Effector memory CD4-positive, alpha-beta T cell (primary cell): Measurements from ENCODE around the gene CALM3.
A peak's percentile ranks its signal among the peaks of the same experiment; 100 is the strongest.

Experiments
- DNase-seq, 3 donors: peaks; one replicate each; pipeline ENCODE4 v3.0.0-alpha.2; 2020
- H3K27ac ChIP-seq: 2 replicates; pipeline ENCODE4 v1.7.0; 2013; ENCODE audit warnings: mild to moderate bottlenecking, low read length, moderate library complexity; ENCODE audit not compliant: insufficient read depth, poor library complexity, severe bottlenecking
- H3K27me3 ChIP-seq: replicated peaks from 2 replicates; pipeline ENCODE4 v1.7.0; 2013; ENCODE audit warnings: mild to moderate bottlenecking, low read length; ENCODE audit not compliant: insufficient read depth, control insufficient read depth, poor library complexity, severe bottlenecking
- H3K36me3 ChIP-seq: 2 replicates; pipeline ENCODE4 v1.7.0; 2013; ENCODE audit warnings: mild to moderate bottlenecking, low read length, moderate library complexity; ENCODE audit not compliant: control insufficient read depth, insufficient read depth
- H3K4me1 ChIP-seq: 2 replicates; pipeline ENCODE4 v1.7.0; 2013; ENCODE audit warnings: low read length, mild to moderate bottlenecking; ENCODE audit not compliant: control insufficient read depth, insufficient read depth, poor library complexity, severe bottlenecking
- H3K4me3 ChIP-seq: 2 replicates; pipeline ENCODE4 v1.7.0; 2013; ENCODE audit warnings: low read length, low read depth, mild to moderate bottlenecking; ENCODE audit not compliant: insufficient read depth, poor library complexity, severe bottlenecking
- H3K9me3 ChIP-seq: 2 replicates; pipeline ENCODE4 v1.7.0; 2013; ENCODE audit warnings: mild to moderate bottlenecking, low read length, moderate library complexity; ENCODE audit not compliant: control insufficient read depth

Gene CALM3

DNA sequence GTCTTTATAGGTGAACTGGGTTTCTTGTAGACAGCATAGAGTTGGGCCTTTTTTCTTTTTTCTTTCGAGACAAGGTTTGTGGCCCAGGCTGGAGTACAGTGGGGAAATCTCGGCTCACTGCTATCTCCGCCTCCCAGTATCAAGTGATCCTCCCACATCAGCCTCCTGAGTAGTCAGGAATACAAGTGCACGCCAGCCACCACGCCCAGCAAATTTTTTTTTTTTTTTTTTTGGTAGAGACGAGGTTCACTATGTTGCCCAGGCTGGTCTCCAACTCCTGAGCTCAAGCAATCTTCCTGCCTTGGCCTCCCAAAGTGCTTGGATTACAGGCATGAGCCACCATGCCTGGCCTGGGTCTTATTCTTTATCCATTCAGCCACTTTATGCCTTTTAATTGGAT is 5.1 kb upstream of the CALM3 start:
- Histone ChIP-seq H3K27ac (no peak overlapping the region), H3K9me3 (no peaks in the 10 kb centered on the region), H3K4me3 (no peak overlapping the region), H3K27me3 (no peaks in the 10 kb centered on the region), H3K36me3 (no peaks in the 10 kb centered on the region), H3K4me1 (no peaks in the 10 kb centered on the region)
- no peak for DNase-seq

DNA sequence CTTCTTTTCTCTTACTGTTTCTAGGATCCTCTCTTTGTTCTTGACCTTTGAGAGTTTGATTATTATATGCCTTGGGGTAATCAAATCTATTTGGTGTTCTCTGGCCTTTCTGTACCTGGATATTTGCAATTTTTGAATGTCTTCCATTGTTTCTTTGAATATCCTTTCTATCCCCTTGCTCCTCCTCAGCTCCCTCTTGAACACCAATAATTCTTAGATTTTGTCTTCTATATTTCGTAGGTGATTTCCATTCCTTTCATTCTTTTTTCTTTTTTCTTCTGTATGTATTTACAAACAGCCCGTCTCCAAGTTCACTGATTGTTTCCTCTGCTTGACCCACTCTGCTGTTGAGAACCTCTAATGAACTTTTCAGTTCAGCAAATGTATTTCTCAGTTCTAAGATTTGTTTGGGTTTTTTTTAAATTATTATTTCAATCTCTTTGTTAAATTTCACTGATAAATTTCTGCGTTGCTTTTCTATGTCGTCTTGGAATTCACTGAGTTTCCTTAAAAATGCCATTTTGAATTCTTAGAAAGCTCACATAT is 2.7 kb upstream of the CALM3 start:
- Histone ChIP-seq H3K27me3 (no peaks in the 10 kb centered on the region), H3K27ac (no peak overlapping the region), H3K36me3 (no peaks in the 10 kb centered on the region), H3K4me1 (peaks cover 16% of the 10 kb centered on the region), H3K9me3 (no peaks in the 10 kb centered on the region), H3K4me3 (no peak overlapping the region)
- no peak for DNase-seq

GRCh38 chr19:46599716-46600373 is 1.3 kb upstream of the CALM3 start:
- H3K9me3 ChIP-seq: no peaks in the 10 kb centered on the region
- peak overlapping the region; percentile 80 for H3K4me3 ChIP-seq
- H3K27me3 ChIP-seq: no peaks in the 10 kb centered on the region
- peak overlapping the region; percentile 100 for H3K27ac ChIP-seq
- H3K36me3 ChIP-seq: no peaks in the 10 kb centered on the region
- no peak for DNase-seq
- H3K4me1 ChIP-seq: peaks cover 23% of the 10 kb centered on the region

- no peaks in the 10 kb centered on the region for H3K9me3 ChIP-seq
- peaks cover 7% of the 10 kb centered on the region for H3K36me3 ChIP-seq
- H3K27ac ChIP-seq: peak overlapping the region; percentile 100
Observed at GRCh38 chr19:46600384-46601317, 479 bp upstream of the CALM3 start.

DNA sequence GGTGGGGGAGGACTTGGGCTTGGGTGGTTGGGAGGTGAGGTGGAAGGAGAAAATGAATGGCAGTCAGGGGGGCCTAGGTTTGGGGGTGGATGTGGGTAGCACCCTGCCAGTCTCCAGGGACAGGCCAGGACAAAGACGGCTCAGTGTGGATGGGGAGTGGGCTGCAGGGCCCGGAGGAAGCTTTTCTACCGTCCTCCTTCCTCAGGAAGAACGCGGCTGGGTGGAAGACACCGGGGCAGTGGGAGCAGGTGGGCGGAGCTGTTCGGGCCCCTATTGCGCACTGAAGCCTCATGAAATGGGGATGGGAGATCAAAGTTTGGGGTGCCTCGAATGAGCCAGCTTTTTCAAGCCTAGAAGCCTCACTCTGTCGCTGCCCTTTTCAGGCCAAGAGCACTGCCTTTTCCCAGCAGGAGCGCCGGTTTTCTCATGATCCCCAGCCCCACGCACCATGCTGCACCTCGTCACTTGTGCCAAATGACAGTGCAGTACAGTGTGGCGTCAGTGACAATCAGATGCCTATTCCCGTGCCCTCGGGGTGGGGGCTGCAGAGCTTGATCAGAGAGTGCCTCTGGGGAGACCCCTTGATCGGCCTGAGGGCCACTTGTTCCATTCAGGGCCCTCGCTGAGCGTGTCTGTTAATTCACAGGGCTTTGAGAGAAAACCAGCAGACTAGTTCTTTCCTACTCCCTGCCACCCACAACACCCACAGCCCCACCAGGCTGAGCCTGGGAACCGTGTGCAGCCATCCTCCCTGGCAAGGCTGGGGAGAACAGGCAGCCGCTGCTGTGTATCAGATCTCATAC is 1.5 kb downstream of the CALM3 start:
- Histone ChIP-seq H3K27me3 (no peaks in the 10 kb centered on the region), H3K36me3 (peaks cover 25% of the 10 kb centered on the region), H3K27ac (peak overlapping the region; percentile 77), H3K9me3 (no peaks in the 10 kb centered on the region), H3K4me3 (peak overlapping the region; percentile 96), H3K4me1 (peaks cover 23% of the 10 kb centered on the region)
- no peak for DNase-seq

More at GRCh38 chr19:46600384-46601317, 479 bp upstream of the CALM3 start:
- H3K4me3 ChIP-seq: peak overlapping the region; percentile 96
- no peaks in the 10 kb centered on the region for H3K27me3 ChIP-seq
- DNase-seq: peak; percentile 94 to 95 (median 94)
- peaks cover 23% of the 10 kb centered on the region for H3K4me1 ChIP-seq

GRCh38 chr19:46603195-46603637 is 2.1 kb downstream of the CALM3 start:
- Histone ChIP-seq H3K36me3 (peaks cover 32% of the 10 kb centered on the region), H3K27me3 (no peaks in the 10 kb centered on the region), H3K27ac (peak overlapping the region; percentile 77), H3K9me3 (no peaks in the 10 kb centered on the region), H3K4me3 (peak overlapping the region; percentile 96), H3K4me1 (peaks cover 23% of the 10 kb centered on the region)
- no peak for DNase-seq

- peak overlapping the region; percentile 96 for H3K4me3 ChIP-seq
Observed at GRCh38 chr19:46603752-46604231, 2.7 kb downstream of the CALM3 start.

GRCh38 chr19:46604781-46605355 is 3.7 kb downstream of the CALM3 start:
- peaks cover 23% of the 10 kb centered on the region for H3K4me1 ChIP-seq
- H3K27me3 ChIP-seq: no peaks in the 10 kb centered on the region
- no peak for DNase-seq
- no peak overlapping the region for H3K27ac ChIP-seq
- H3K9me3 ChIP-seq: no peaks in the 10 kb centered on the region
- no peak overlapping the region for H3K4me3 ChIP-seq
- peaks cover 48% of the 10 kb centered on the region for H3K36me3 ChIP-seq

More at GRCh38 chr19:46603752-46604231, 2.7 kb downstream of the CALM3 start:
- H3K36me3 ChIP-seq: peaks cover 37% of the 10 kb centered on the region
- no peaks in the 10 kb centered on the region for H3K27me3 ChIP-seq
- H3K4me1 ChIP-seq: peaks cover 23% of the 10 kb centered on the region
- no peak for DNase-seq
- H3K9me3 ChIP-seq: no peaks in the 10 kb centered on the region
- peak overlapping the region; percentile 77 for H3K27ac ChIP-seq

DNA sequence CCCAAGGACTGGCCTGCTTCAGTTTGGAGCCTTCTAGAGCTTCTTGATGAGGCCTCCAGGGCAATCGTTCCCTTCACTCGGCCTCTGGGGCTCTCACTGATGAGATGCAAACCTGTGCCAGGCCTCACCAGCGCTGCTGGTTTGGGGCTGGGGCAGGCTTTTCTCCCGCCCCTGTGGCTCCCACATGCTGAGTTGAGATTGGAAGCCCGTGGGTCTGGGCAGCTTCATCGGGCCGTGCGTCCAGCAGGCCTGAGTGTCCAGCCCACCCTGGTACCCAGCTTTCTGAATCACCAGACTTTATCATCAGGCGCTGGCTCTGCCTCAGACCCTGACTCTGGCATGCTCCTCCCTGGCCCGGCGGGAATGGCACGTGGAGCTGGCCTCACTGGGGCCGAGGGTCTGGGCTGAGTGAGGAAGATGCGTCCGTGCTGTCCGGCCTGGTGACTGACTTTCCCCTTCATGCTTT is 4.3 kb downstream of the CALM3 start:
- H3K4me1 ChIP-seq: peaks cover 27% of the 10 kb centered on the region
- DNase-seq: no peak
- H3K36me3 ChIP-seq: peaks cover 51% of the 10 kb centered on the region

More for the DNA sequence above, 4.3 kb downstream of the CALM3 start:
- no peaks in the 10 kb centered on the region for H3K9me3 ChIP-seq
- H3K27ac ChIP-seq: no peak overlapping the region
- no peak overlapping the region for H3K4me3 ChIP-seq
- no peaks in the 10 kb centered on the region for H3K27me3 ChIP-seq
